ENCODE data around the gene PLCB4. TPM values are rescaled to one million over a fixed set of nuclear protein-coding genes. Genes with fewer than 3 reads are reported as not detected.

Gene PLCB4
- total RNA-seq, 4 donors from 2014 or later = 30.7 to 61.8 (median 47.6) TPM

GRCh38 chr20:9416421-9416820, 347.5 kb downstream of the PLCB4 start:
- Histone ChIP-seq H3K27ac (replicated peaks in 1 of 4) (no peak overlapping the region), H3K4me3 (no peak overlapping the region), H3K4me1 (no peaks in the 10 kb centered on the region), H3K9me3 (no peaks in the 10 kb centered on the region), H3K36me3 (peaks cover 0 to 52% (median 39%) of the 10 kb centered on the region in 4 donors), H3K27me3 (no peaks in the 10 kb centered on the region)
- no peak for TF ChIP-seq CTCF (IDR thresholded peaks at IDR 0.05)
- no peak for TF ChIP-seq POLR2A (IDR thresholded peaks at IDR 0.05; ENCODE audit: low read depth)
- no peak for TF ChIP-seq POLR2AphosphoS5 (IDR thresholded peaks at IDR 0.05)
- TF ChIP-seq EP300 (IDR thresholded peaks at IDR 0.05) = no peak
- WGBS = 88% methylated on average over 3 of the region's 3 CpGs
- intact Hi-C loops (cut with DNase I) = no loop called here
- DNase-seq (ENCODE audit: extremely low spot score) = no peak

- no peaks in the 10 kb centered on the region for H3K9me3 ChIP-seq
- no peak overlapping the region for H3K4me3 ChIP-seq
- TF ChIP-seq EP300 (IDR thresholded peaks at IDR 0.05) = no peak
- TF ChIP-seq CTCF (IDR thresholded peaks at IDR 0.05) = no peak
- TF ChIP-seq POLR2A (IDR thresholded peaks at IDR 0.05; ENCODE audit: low read depth) = no peak
- TF ChIP-seq POLR2AphosphoS5 (IDR thresholded peaks at IDR 0.05) = no peak
- intact Hi-C loops (cut with DNase I) = no loop called here
- no peak for DNase-seq (ENCODE audit: extremely low spot score)
- no peaks in the 10 kb centered on the region for H3K27me3 ChIP-seq
- no peaks in the 10 kb centered on the region for H3K4me1 ChIP-seq
- no peak overlapping the region for H3K27ac ChIP-seq (replicated peaks in 1 of 4)
- peaks cover 0 to 53% (median 43%) of the 10 kb centered on the region in 4 donors for H3K36me3 ChIP-seq
Measured at GRCh38 chr20:9417665-9418064, 348.8 kb downstream of the PLCB4 start.

- Histone ChIP-seq H3K4me1 (no peaks in the 10 kb centered on the region), H3K9me3 (no peaks in the 10 kb centered on the region), H3K27me3 (no peaks in the 10 kb centered on the region), H3K4me3 (no peak overlapping the region), H3K27ac (replicated peaks in 1 of 4) (no peak overlapping the region), H3K36me3 (peaks cover 5 to 64% (median 48%) of the 10 kb centered on the region in 4 donors)
- WGBS = 81% methylated on average over 5 of the region's 5 CpGs
- TF ChIP-seq EP300 (IDR thresholded peaks at IDR 0.05) = no peak
- intact Hi-C loops (cut with DNase I) = no loop called here
- DNase-seq (ENCODE audit: extremely low spot score) = no peak
Measured at GRCh38 chr20:9422321-9423057, 353.6 kb downstream of the PLCB4 start.

- 98% methylated on average over 3 of the region's 3 CpGs for WGBS
- H3K9me3 ChIP-seq = no peaks in the 10 kb centered on the region
- H3K36me3 ChIP-seq = peaks cover 5 to 63% (median 49%) of the 10 kb centered on the region in 4 donors
- intact Hi-C loops (cut with DNase I) = no loop called here
- DNase-seq (ENCODE audit: extremely low spot score) = no peak
- H3K27ac ChIP-seq (replicated peaks in 1 of 4) = no peak overlapping the region
- no peaks in the 10 kb centered on the region for H3K27me3 ChIP-seq
- no peaks in the 10 kb centered on the region for H3K4me1 ChIP-seq
- TF ChIP-seq CTCF (IDR thresholded peaks at IDR 0.05) = no peak
- TF ChIP-seq POLR2AphosphoS5 (IDR thresholded peaks at IDR 0.05) = no peak
- TF ChIP-seq POLR2A (IDR thresholded peaks at IDR 0.05; ENCODE audit: low read depth) = no peak
- TF ChIP-seq EP300 (IDR thresholded peaks at IDR 0.05) = no peak
- H3K4me3 ChIP-seq = no peak overlapping the region
Measured at GRCh38 chr20:9424551-9424950, 355.7 kb downstream of the PLCB4 start.

- TF ChIP-seq POLR2A (IDR thresholded peaks at IDR 0.05; ENCODE audit: low read depth) (no peak), EP300 (IDR thresholded peaks at IDR 0.05) (no peak), CTCF (IDR thresholded peaks at IDR 0.05) (no peak), POLR2AphosphoS5 (IDR thresholded peaks at IDR 0.05) (no peak)
- H3K4me3 ChIP-seq = no peak overlapping the region
- no peak overlapping the region for H3K27ac ChIP-seq (replicated peaks in 1 of 4)
- no peaks in the 10 kb centered on the region for H3K27me3 ChIP-seq
- DNase-seq (ENCODE audit: extremely low spot score) = no peak
- intact Hi-C loops (cut with DNase I) = no loop called here
- no peaks in the 10 kb centered on the region for H3K9me3 ChIP-seq
- peaks cover 5 to 42% (median 23%) of the 10 kb centered on the region in 4 donors for H3K36me3 ChIP-seq
- 75% methylated on average over 9 of the region's 9 CpGs for WGBS
- no peaks in the 10 kb centered on the region for H3K4me1 ChIP-seq
Measured at GRCh38 chr20:9427430-9428291, 358.8 kb downstream of the PLCB4 start.
